Cardiac fibroblast (primary cell): Measurements from ENCODE around the gene NRCAM.
"Not testable (repeated sequence)": the region's sequence is repeated elsewhere in the genome, so short reads cannot be mapped to it uniquely, and the experiment has no call there.

Source experiments
- DNase-seq, 2 donors: peaks; one replicate each; pipeline versions ENCODE4 v3.0.0 to v3.0.0-alpha.2; 2010; ENCODE audit warnings: low read depth in 2 of 2
- H3K4me3 ChIP-seq, 2 donors: replicated peaks in 1 of 2; 1 replicate in 1 of 2; 2 replicates in 1 of 2; pipeline ENCODE4 v1.5.1; 2011; ENCODE audit warnings: low read depth in 2 of 2, low read length in 2 of 2, mild to moderate bottlenecking in 2 of 2, moderate library complexity in 1 of 2
- TF ChIP-seq, protein P1 (sequence below): IDR thresholded peaks from one replicate; pipeline ENCODE4 v1.5.1; 2011; ENCODE audit warnings: low read depth, mild to moderate bottlenecking, low read length, inconsistent platforms

The NRCAM gene

DNA sequence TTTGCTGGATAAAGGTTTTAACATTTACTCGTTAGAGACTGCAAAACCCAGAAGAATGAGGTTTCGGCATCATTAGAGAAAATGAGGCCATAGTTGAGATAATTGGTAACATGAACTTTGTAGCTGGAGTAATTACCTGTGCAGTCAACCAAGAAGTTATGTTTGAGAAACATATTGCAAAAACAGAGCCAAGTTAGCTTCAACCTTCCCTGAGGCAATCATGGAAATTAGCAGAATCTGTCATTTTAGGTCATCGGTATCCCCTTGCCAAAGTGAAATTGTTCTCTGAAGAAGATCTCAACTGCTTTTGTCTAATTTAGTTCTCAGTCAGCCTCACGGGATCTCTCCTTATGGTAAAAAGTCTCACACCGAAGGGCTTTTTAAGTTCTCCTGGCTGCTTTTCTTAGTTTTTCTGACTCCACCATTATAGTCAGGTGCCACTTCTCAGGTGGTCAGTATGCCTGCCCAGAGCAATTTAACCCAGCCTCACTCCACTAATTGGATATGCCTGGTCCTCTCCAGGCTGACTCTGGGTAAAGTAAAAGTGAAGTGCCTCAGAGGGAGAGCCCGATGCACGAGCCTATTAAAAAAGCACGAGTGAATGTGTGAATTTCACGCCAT is 52.5 kb downstream of the NRCAM start:
- no peak for DNase-seq
- TF ChIP-seq, protein P1, sequence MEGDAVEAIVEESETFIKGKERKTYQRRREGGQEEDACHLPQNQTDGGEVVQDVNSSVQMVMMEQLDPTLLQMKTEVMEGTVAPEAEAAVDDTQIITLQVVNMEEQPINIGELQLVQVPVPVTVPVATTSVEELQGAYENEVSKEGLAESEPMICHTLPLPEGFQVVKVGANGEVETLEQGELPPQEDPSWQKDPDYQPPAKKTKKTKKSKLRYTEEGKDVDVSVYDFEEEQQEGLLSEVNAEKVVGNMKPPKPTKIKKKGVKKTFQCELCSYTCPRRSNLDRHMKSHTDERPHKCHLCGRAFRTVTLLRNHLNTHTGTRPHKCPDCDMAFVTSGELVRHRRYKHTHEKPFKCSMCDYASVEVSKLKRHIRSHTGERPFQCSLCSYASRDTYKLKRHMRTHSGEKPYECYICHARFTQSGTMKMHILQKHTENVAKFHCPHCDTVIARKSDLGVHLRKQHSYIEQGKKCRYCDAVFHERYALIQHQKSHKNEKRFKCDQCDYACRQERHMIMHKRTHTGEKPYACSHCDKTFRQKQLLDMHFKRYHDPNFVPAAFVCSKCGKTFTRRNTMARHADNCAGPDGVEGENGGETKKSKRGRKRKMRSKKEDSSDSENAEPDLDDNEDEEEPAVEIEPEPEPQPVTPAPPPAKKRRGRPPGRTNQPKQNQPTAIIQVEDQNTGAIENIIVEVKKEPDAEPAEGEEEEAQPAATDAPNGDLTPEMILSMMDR: no peak
- H3K4me3 ChIP-seq: no peak overlapping the region

DNA sequence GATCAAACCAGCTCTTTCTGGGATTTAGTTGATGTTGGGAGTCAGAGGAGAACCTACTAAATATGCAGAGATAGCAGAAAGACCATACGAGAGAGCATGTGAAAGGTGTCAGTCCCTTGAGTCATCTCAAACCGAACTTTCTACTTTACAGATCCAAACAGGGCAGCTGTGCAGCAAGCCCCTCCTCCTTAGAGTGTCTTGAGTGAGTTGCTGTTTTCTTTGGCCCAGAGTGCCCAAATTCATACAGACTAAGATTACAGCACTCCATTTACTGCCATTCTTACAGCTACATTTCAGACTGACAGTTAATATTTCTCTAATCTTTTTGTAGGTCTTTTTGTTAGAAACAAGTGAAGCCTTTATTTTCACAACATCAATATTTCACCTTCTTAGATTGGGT is 53.4 kb downstream of the NRCAM start:
- no peak overlapping the region for H3K4me3 ChIP-seq
- peak; percentile 64 to 69 for DNase-seq
- TF ChIP-seq, protein P1: no peak

DNA sequence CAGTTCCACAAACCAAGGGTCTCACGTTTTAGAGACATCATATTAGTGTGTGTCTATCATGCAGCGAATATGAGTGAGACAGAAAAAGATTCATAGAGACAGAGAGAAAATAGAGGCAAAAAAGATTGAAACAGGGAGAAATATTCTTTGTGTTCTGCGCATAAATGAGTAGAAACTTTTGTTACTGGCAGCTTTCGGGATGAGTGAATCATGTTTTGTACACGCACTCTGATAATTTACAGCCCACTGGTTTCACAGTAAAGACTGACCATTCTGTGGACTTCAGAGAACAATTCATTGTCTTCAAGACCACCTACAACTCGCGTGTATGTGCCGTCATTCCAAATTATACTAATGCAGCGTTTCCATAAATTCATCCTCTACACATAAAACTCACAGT is 60.2 kb downstream of the NRCAM start:
- DNase-seq: no peak
- no peak overlapping the region for H3K4me3 ChIP-seq
- TF ChIP-seq, protein P1: no peak

DNA sequence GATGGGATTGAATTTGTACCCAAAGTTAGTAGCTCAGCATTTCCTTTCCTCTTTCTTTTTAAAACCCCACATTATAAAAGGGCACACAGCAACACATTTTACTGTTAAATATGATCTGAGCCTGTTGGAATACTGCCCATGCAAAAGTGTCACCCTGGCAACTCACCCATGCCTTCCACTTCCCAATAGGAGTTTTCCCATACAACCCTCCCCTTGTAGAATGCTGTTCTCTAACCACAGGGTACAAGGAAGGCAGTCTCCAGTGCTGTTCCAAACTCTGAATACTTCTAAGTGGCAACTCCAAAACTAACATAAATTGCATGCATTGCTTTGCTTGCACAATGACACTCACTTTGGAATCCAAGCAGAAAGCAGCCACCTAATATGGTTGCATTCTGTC is 60.8 kb downstream of the NRCAM start:
- DNase-seq: no peak
- TF ChIP-seq, protein P1: no peak

DNA sequence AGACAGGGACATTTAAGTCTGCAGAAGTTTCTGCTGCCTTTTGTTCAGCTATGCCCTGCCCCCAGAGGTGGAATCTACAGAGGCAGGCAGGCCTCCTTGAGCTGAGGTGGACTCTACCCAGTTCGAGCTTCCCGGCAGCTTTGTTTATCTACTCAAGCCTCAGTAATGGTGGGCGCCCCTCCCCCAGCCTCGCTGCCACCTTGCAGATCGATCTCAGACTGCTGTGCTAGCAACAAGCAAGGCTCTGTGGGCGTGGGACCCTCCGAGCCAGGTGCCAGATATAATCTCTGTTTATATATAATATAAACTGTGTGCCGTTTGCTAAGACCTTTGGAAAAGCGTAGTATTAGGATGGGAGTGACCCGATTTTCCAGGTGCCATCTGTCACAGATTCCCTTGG is 63.1 kb downstream of the NRCAM start:
- H3K4me3 ChIP-seq, DNase-seq: not testable (repeated sequence)

More for the DNA sequence above, 60.8 kb downstream of the NRCAM start:
- no peak overlapping the region for H3K4me3 ChIP-seq

DNA sequence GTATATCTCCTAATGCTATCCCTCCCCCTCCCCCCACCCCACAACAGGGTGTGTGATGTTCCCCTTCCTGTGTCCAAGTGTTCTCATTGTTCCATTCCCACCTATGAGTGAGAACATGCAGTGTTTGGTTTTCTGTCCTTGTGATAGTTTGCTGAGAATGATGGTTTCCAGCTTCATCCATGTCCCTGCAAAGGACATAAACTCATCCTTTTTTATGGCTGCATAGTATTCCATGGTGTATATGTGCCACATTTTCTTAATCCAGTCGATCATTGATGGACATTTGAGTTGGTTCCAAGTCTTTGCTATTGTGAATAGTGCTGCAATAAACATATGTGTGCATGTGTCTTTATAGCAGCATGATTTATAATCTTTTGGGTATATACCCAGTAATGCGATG is 68.5 kb downstream of the NRCAM start:
- not testable (repeated sequence) for DNase-seq, H3K4me3 ChIP-seq

DNA sequence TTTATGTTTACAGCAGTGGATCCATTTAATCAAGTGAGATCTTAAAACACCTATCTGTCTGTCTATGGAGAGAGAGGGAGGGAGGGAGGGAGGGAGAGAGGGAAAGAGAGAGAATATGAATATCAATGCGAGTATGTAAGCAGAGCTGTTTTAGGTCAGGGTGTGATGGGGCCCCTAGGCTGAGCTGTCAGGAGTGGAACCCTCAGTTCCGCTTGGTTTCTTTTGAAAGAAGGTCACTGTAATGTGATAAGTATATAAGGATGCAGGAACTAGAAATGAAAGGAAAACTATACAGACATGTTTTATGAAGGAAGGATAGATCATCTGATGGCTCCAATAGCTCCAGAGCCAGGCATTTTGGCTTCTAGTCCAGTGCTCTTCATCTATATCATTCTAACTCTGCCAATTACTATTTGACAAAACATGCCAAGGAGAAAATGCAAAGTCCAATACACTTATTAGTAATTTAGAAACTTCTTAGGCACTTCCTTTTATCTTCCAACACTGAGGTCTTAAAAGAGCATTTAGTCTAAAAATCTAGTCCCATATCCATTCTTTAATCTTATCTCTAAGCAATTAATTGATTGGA is 70.3 kb downstream of the NRCAM start:
- H3K4me3 ChIP-seq: no peak overlapping the region
- DNase-seq: no peak
- TF ChIP-seq, protein P1: no peak

DNA sequence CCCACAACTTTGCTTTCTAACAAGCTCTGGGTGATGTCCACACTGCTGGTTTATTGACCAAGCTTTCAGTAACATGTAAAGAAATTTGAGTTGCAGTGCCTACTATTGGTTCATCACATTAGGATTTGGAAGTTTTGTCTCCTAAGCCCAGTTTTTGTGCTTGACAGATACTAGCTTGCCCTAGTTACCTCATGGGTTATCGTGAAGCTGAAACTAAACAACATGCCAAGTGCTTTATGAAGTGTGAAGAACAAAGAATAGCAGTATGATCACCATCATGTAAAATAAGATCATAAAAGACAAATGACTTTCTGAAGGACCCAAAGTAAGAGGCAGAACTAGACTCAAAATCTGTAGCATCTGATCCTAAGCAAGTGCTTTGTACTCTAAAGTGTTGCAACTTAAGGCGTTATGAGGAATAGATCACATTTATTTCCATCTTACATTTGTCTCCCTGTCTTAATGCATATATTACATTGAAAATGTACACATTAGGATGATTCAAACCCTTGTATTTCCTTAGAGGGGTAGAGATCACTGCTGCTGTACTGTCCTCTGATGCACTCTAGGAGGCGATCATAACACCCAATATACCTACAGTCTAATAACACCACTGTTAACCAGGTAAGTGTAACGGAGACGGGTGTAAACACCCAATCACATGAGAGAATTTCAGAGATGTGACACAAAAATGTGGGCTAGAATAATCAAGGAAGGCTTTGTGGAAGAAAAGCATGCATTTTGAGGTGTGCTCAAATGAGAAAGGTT is 71.3 kb downstream of the NRCAM start:
- TF ChIP-seq, protein P1: peak; percentile 5
- DNase-seq: no peak
- no peak overlapping the region for H3K4me3 ChIP-seq
